Activated CD8-positive, alpha-beta T cell treated with anti-CD3 and anti-CD28 coated beads for 36 hours (primary cell): Measurements from ENCODE around the gene ENTR1. TPM values are rescaled to one million over a fixed set of nuclear protein-coding genes. Genes with fewer than 3 reads are reported as not detected.

Experiments used
- ATAC-seq: fragments of 200-7000 bp; cut with Tn5 transposase; one replicate; pipeline ENCODE4 v1.10.0; 2021; ENCODE audit warnings: mild to moderate bottlenecking, moderate library complexity
- CTCF ChIA-PET: fragments of 350-600 bp; sonication (Branson Sonifier 250); formaldehyde crosslinking; loops from one replicate; lab custom pipeline; 2021; ENCODE audit warnings: antibody characterized with exemption; lab: Charles Lee
- POLR2A ChIA-PET: fragments of 350-600 bp; sonication (Branson Sonifier 250); formaldehyde crosslinking; loops from one replicate; lab custom pipeline; 2021; ENCODE audit warnings: antibody characterized with exemption; lab: Charles Lee
- DNase-seq: peaks from one replicate; pipeline ENCODE4 v3.0.0-alpha.2; 2020
- H3K27ac Mint-ChIP-seq: one replicate; pipeline ENCODE4 v1.8.0; 2021; ENCODE audit warnings: mild to moderate bottlenecking, mixed read lengths
- H3K27me3 Mint-ChIP-seq: one replicate; pipeline ENCODE4 v1.8.0; 2021; ENCODE audit warnings: mixed read lengths
- H3K36me3 Mint-ChIP-seq: one replicate; pipeline ENCODE4 v1.8.0; 2021; ENCODE audit warnings: low read depth, mixed read lengths
- H3K4me1 Mint-ChIP-seq: one replicate; pipeline ENCODE4 v1.8.0; 2021; ENCODE audit warnings: low read depth, mixed read lengths
- H3K4me3 Mint-ChIP-seq: one replicate; pipeline ENCODE4 v1.8.0; 2021; ENCODE audit warnings: mild to moderate bottlenecking, moderate library complexity, mixed read lengths
- H3K9me3 Mint-ChIP-seq: one replicate; pipeline ENCODE4 v1.8.0; 2021; ENCODE audit warnings: mixed read lengths
- intact Hi-C: fragments of 100-400 bp; cut with micrococcal nuclease; formaldehyde crosslinking; loops from one replicate; pipeline ENCODE4 v1.10.0; 2022
- total RNA-seq, 2 experiments: library from RNA; stranded (reverse); gene quantifications; one replicate each; pipeline ENCODE4 v1.2.3, GENCODE V29; 2021
- TF ChIP-seq, protein P1 (sequence below): fragments of 200-600 bp; IDR thresholded peaks from one replicate; pipeline ENCODE4 v1.8.0; 2022; ENCODE audit warnings: antibody characterized with exemption, mild to moderate bottlenecking

Gene ENTR1
- total RNA-seq, 2 experiments from 2014 or later = 65.9 to 66.8 TPM

DNA sequence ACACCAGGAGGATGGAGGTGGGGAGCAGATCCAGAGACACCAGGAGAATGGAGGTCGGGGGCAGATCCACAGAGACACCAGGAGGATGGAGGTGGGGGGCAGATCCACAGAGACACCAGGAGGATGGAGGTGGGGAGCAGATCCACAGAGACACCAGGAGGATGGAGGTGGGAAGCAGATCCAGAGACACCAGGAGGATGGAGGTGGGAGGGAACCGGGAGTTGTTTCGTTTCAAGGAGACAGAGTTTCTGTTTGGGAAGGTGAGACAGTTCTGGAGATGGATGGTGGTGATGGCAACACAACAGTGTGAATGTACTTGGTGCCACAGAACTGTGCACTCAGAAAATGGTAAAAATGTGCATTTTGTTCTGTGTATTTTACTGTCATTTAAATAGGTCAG, 38.2 kb upstream of the ENTR1 start:
- H3K27ac Mint-ChIP-seq = no peak overlapping the region
- peaks cover 52% of the 10 kb centered on the region for H3K36me3 Mint-ChIP-seq

DNA sequence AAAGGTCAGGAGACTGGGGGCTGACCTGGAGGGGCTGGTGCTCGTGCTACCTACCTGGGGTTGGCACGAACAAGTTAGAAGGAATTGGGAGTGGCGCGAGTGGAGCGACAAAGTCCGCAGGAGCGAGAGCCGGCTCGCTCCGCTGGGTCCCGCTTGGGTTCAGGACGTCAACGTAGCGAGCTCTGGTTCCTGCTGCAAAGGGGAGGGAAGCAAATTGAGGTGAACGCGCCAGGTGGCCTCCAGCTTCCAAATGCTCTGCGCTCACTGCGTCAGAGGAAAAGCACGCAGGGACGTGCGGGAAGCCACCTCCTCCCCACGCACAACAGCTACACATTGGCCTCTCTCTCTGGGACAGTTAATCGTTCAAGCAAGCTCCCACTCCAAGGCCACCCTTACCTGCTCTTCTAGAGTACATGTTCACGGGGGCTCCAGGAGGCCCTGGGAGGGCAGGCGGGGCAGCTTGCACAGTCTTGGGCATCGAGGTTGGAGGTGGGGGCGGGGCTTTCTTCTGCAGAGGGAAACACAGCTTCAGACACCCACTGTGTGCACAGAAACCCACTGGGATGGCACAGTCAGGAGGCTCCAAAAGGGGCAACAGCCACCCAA, 36.9 kb upstream of the ENTR1 start:
- TF ChIP-seq, protein P1, sequence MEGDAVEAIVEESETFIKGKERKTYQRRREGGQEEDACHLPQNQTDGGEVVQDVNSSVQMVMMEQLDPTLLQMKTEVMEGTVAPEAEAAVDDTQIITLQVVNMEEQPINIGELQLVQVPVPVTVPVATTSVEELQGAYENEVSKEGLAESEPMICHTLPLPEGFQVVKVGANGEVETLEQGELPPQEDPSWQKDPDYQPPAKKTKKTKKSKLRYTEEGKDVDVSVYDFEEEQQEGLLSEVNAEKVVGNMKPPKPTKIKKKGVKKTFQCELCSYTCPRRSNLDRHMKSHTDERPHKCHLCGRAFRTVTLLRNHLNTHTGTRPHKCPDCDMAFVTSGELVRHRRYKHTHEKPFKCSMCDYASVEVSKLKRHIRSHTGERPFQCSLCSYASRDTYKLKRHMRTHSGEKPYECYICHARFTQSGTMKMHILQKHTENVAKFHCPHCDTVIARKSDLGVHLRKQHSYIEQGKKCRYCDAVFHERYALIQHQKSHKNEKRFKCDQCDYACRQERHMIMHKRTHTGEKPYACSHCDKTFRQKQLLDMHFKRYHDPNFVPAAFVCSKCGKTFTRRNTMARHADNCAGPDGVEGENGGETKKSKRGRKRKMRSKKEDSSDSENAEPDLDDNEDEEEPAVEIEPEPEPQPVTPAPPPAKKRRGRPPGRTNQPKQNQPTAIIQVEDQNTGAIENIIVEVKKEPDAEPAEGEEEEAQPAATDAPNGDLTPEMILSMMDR = no peak
- Mint-ChIP-seq H3K27ac (no peak overlapping the region), H3K4me3 (no peak overlapping the region), H3K9me3 (no peaks in the 10 kb centered on the region), H3K27me3 (no peaks in the 10 kb centered on the region), H3K36me3 (peaks cover 51% of the 10 kb centered on the region), H3K4me1 (no peaks in the 10 kb centered on the region)
- no peak for ATAC-seq
- POLR2A ChIA-PET = interaction anchor here (1.0 kb wide), 1 partner anchor 8 kb away, joined by 3 read pairs; no protein-coding TSS in a partner anchor
- intact Hi-C loops = no loop called here
- CTCF ChIA-PET = no interaction called here
- no peak for DNase-seq

More for the DNA sequence above, 38.2 kb upstream of the ENTR1 start:
- H3K4me3 Mint-ChIP-seq = no peak overlapping the region
- intact Hi-C loops = no loop called here
- H3K27me3 Mint-ChIP-seq = no peaks in the 10 kb centered on the region
- CTCF ChIA-PET = no interaction called here
- ATAC-seq (no peak), DNase-seq (no peak)
- POLR2A ChIA-PET = no interaction called here
- no peaks in the 10 kb centered on the region for H3K4me1 Mint-ChIP-seq
- TF ChIP-seq, protein P1 = no peak
- H3K9me3 Mint-ChIP-seq = no peaks in the 10 kb centered on the region

DNA sequence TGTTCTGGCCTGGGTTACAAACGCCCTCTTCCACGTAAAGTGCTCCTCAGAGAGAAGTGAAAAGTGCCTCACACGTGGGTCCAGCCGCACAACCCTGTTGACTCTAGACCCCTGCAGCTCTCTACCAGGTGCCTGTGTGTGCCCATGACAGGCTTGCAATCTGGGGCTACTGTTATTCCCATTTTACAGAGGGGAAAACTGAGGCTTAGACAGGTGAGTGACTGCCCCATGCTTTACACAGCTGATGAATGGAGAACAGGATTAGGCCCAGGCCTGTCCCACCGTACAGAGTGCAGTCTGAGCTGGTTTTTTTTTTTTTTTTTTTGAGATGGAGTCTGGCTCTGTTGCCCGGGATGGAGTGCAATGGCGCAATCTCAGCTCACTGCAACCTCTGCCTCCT, 35.4 kb upstream of the ENTR1 start:
- ATAC-seq (no peak), DNase-seq (no peak)
- POLR2A ChIA-PET = interaction anchor here (0.8 to 1.0 kb wide), 3 partner anchors 11 to 124 kb away, joined by 3 read pairs; no protein-coding TSS in a partner anchor
- CTCF ChIA-PET = interaction anchor here (1.3 kb wide), 1 partner anchor 42 kb away, joined by 4 read pairs; no protein-coding TSS in a partner anchor
- Mint-ChIP-seq H3K27ac (no peak overlapping the region), H3K4me1 (no peaks in the 10 kb centered on the region), H3K9me3 (no peaks in the 10 kb centered on the region), H3K36me3 (peaks cover 45% of the 10 kb centered on the region), H3K4me3 (no peak overlapping the region), H3K27me3 (no peaks in the 10 kb centered on the region)
- intact Hi-C loops = no loop called here
- TF ChIP-seq, protein P1 = no peak

DNA sequence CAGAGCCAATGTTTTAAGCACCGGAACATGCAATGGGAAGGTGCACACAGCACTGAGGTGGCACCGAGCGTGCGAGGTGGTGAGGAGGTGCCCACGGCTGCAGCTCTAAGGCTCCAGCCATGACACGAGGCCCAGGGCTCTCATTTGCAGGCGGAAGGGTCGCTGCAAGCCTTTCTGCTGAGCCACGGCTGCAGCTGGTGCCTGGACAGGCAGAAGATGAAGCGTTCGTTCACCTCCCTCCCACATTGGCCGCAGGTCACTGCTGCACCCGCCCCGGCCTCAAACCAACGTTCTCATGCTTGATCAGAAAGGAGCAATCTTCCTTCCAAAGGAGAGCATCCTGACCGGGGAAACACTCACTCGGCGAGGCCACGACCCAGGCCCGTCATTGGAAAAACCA, 33.7 kb upstream of the ENTR1 start:
- CTCF ChIA-PET = no interaction called here
- POLR2A ChIA-PET = interaction anchor here (0.7 to 1.0 kb wide), 3 partner anchors 11 to 21 kb away, joined by 3 read pairs; no protein-coding TSS in a partner anchor
- H3K36me3 Mint-ChIP-seq = peaks cover 36% of the 10 kb centered on the region
- intact Hi-C loops = no loop called here
- no peak overlapping the region for H3K27ac Mint-ChIP-seq
- TF ChIP-seq, protein P1 = no peak
- no peaks in the 10 kb centered on the region for H3K27me3 Mint-ChIP-seq
- ATAC-seq (no peak), DNase-seq (no peak)
- H3K9me3 Mint-ChIP-seq = no peaks in the 10 kb centered on the region
- peaks cover 4% of the 10 kb centered on the region for H3K4me1 Mint-ChIP-seq
- no peak overlapping the region for H3K4me3 Mint-ChIP-seq

DNA sequence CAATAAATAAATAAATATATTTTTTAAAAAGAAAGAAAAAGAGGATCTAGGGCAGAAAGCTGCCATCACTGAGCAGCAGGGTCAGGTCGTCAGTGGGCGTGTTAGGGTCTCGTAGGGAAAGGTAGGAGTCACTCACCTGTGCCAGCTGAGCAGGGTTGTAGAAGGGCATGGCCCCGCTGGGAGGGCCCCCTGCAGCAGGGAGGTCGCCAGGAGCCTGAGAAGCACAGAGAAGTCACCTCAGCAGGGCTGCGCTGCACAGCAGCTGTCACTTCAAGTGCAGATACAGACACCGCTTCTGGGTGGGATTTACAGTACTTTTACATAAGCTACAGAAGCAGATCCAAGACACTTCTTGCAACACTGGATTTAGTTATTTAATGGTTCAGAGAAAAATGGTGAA, 33.3 kb upstream of the ENTR1 start:
- CTCF ChIA-PET = no interaction called here
- Mint-ChIP-seq H3K36me3 (peaks cover 34% of the 10 kb centered on the region), H3K27me3 (no peaks in the 10 kb centered on the region), H3K4me1 (peaks cover 4% of the 10 kb centered on the region), H3K4me3 (no peak overlapping the region), H3K9me3 (no peaks in the 10 kb centered on the region), H3K27ac (no peak overlapping the region)
- TF ChIP-seq, protein P1 = no peak
- no peak for ATAC-seq
- POLR2A ChIA-PET = interaction anchor here (0.7 to 1.3 kb wide), 5 partner anchors 11 to 188 kb away, joined by 3 read pairs; no protein-coding TSS in a partner anchor
- intact Hi-C loops = no loop called here
- no peak for DNase-seq
